ENCODE measurements around the gene FAM162B.

FAM162B gene

GRCh38 chr6:116766506-116767176 is 1.1 kb upstream of the FAM162B start:
- H3K4me3 Mint-ChIP-seq: peak overlapping the region; percentile 89 to 95 (median 90)

GRCh38 chr6:116764629-116764960 is 924 bp downstream of the FAM162B start:
- TF ChIP-seq CTCF (IDR thresholded peaks at IDR 0.05; ENCODE audit: unreplicated experiment in 3 of 3): no peak
- Mint-ChIP-seq H3K27me3 (ENCODE audit: low read depth) (peaks cover 66% of the 10 kb centered on the region), H3K27ac (no peak overlapping the region), H3K4me1 (peaks cover 17% of the 10 kb centered on the region), H3K9me3 (peaks cover 3% of the 10 kb centered on the region), H3K4me3 (peak overlapping the region; percentile 72 to 82 (median 74)), H3K36me3 (ENCODE audit: low read depth) (no peaks in the 10 kb centered on the region)

More at GRCh38 chr6:116766506-116767176, 1.1 kb upstream of the FAM162B start:
- peaks cover 17% of the 10 kb centered on the region for H3K4me1 Mint-ChIP-seq
- H3K27me3 Mint-ChIP-seq (ENCODE audit: low read depth): peaks cover 66% of the 10 kb centered on the region
- no peaks in the 10 kb centered on the region for H3K36me3 Mint-ChIP-seq (ENCODE audit: low read depth)
- peaks cover 3% of the 10 kb centered on the region for H3K9me3 Mint-ChIP-seq
- no peak overlapping the region for H3K27ac Mint-ChIP-seq
- TF ChIP-seq CTCF (IDR thresholded peaks at IDR 0.05; ENCODE audit: unreplicated experiment in 3 of 3): no peak

- H3K4me1 Mint-ChIP-seq: peaks cover 17% of the 10 kb centered on the region
- peaks cover 66% of the 10 kb centered on the region for H3K27me3 Mint-ChIP-seq (ENCODE audit: low read depth)
- no peak for TF ChIP-seq CTCF (IDR thresholded peaks at IDR 0.05; ENCODE audit: unreplicated experiment in 3 of 3)
- peaks cover 3% of the 10 kb centered on the region for H3K9me3 Mint-ChIP-seq
- H3K36me3 Mint-ChIP-seq (ENCODE audit: low read depth): no peaks in the 10 kb centered on the region
- peak overlapping the region; percentile 72 to 82 (median 74) for H3K4me3 Mint-ChIP-seq
- H3K27ac Mint-ChIP-seq: no peak overlapping the region
Measured at GRCh38 chr6:116763906-116764628, 1.5 kb downstream of the FAM162B start.

- H3K4me3 Mint-ChIP-seq: no peak overlapping the region
- peaks cover 66% of the 10 kb centered on the region for H3K27me3 Mint-ChIP-seq (ENCODE audit: low read depth)
- H3K9me3 Mint-ChIP-seq: peaks cover 3% of the 10 kb centered on the region
Measured at GRCh38 chr6:116763048-116763447, 2.5 kb downstream of the FAM162B start.

GRCh38 chr6:116762235-116762634 is 3.3 kb downstream of the FAM162B start:
- Mint-ChIP-seq H3K9me3 (peaks cover 3% of the 10 kb centered on the region), H3K27ac (no peak overlapping the region), H3K4me3 (no peak overlapping the region), H3K27me3 (ENCODE audit: low read depth) (peaks cover 61% of the 10 kb centered on the region), H3K4me1 (peaks cover 12% of the 10 kb centered on the region), H3K36me3 (ENCODE audit: low read depth) (no peaks in the 10 kb centered on the region)
- TF ChIP-seq CTCF (IDR thresholded peaks at IDR 0.05; ENCODE audit: unreplicated experiment in 3 of 3): no peak

More at GRCh38 chr6:116763048-116763447, 2.5 kb downstream of the FAM162B start:
- TF ChIP-seq CTCF (IDR thresholded peaks at IDR 0.05; ENCODE audit: unreplicated experiment in 3 of 3): no peak
- peaks cover 17% of the 10 kb centered on the region for H3K4me1 Mint-ChIP-seq
- no peaks in the 10 kb centered on the region for H3K36me3 Mint-ChIP-seq (ENCODE audit: low read depth)
- H3K27ac Mint-ChIP-seq: no peak overlapping the region
